ENCODE measurements around the gene GOLGA8B. TPM values are rescaled to one million over a fixed set of nuclear protein-coding genes. Genes with fewer than 3 reads are reported as not detected.

Gene GOLGA8B
- total RNA-seq, 3 donors from 2014 or later = 17.2 to 75.3 (median 22.7) TPM

Other genes with a start within 250 kb of the GOLGA8B start
- 10 to 100 TPM; 17.7 to 26.2 (median 23.2) TPM for gene SLC12A6, start 245.9 kb downstream of the GOLGA8B start, total RNA-seq
- gene NOP10, start 240.5 kb downstream of the GOLGA8B start, total RNA-seq = 100 to 1,000 TPM in 2 of 3 donors, 10 to 100 TPM in 1; 90.6 to 129 (median 115) TPM
- not detected for gene NUTM1, start 240.3 kb downstream of the GOLGA8B start, total RNA-seq
- 100 to 1,000 TPM; 144 to 236 (median 154) TPM for gene LPCAT4, start 216.5 kb downstream of the GOLGA8B start, total RNA-seq
- 10 to 100 TPM; 37.6 to 60.0 (median 46.4) TPM for gene GOLGA8A, start 145.8 kb downstream of the GOLGA8B start, total RNA-seq
- gene GJD2, start 171.3 kb upstream of the GOLGA8B start, total RNA-seq = not detected
- gene ACTC1, start 211.9 kb upstream of the GOLGA8B start, total RNA-seq = 10 to 100 TPM in 1 of 3 donors, 1 to 10 TPM in 1, under 1 TPM in 1; 0.64 to 10.7 (median 1.3) TPM